ENCODE data around the gene HEMGN.

GRCh38 chr9:97921959-97922724 is 15.8 kb downstream of the HEMGN start, which contains the start of gene TRMO:
- no peak; the same call in 1 of the 2 replicates for TF ChIP-seq MYNN (CRISPR knock-in tag; IDR thresholded peaks at IDR 0.05; ENCODE audit: low read depth)
- peak; percentile 76 for TF ChIP-seq CEBPG (CRISPR knock-in tag; IDR thresholded peaks at IDR 0.05)
- TF ChIP-seq U2AF2 (IDR thresholded peaks at IDR 0.05; ENCODE audit: low read depth, low read length), result peak; percentile 82; the same call in 1 of the 2 replicates
- TF ChIP-seq MAZ (IDR thresholded peaks at IDR 0.05; ENCODE audit: borderline replicate concordance, low read depth, low read length), result no peak
- TF ChIP-seq MAZ (CRISPR knock-in tag; IDR thresholded peaks at IDR 0.05; ENCODE audit: low read depth), result peak; percentile 68; the same call in 1 of the 2 replicates
- peak; percentile 96 for TF ChIP-seq CTCF (CRISPR knock-in tag; IDR thresholded peaks at IDR 0.05)
